Measurements from ENCODE around the gene CCT6B. TPM values are rescaled to one million over a fixed set of nuclear protein-coding genes. Genes with fewer than 3 reads are reported as not detected.

The CCT6B gene
- polyA plus RNA-seq, 1 donor from 2014 or later, result 2.1 TPM

DNA sequence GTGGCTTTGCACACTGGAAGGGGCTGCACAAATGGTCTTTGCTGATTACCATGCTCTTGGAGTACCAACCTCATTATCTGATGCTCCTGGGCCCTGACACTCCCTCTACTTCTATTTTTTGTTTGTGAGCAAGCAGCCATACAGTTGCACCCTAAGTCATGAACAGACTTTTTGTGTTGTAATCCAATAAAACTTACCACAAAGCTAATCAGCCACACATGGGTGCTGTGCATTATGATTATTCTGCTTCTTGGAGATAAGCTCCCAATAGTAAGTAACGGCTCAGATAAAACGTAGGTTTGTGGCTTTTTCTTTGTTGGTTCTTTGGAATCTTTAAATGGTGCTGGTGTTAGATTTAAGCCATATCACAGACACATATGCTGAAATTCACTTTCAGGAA, 76.2 kb downstream of the CCT6B start:
- no peak for TF ChIP-seq MXI1 (conservative IDR thresholded peaks at IDR 0.05; ENCODE audit: poor library complexity, severe bottlenecking)
- no peak for TF ChIP-seq SMC3 (conservative IDR thresholded peaks at IDR 0.05; ENCODE audit: poor library complexity)
- no peak for TF ChIP-seq RAD21 (conservative IDR thresholded peaks at IDR 0.05)
- TF ChIP-seq TAF1 (IDR thresholded peaks at IDR 0.05; ENCODE audit: low read depth), result no peak
- no peak for TF ChIP-seq POLR2AphosphoS5 (IDR thresholded peaks at IDR 0.05)
- TF ChIP-seq EZH2 (IDR thresholded peaks at IDR 0.05; ENCODE audit: borderline replicate concordance, insufficient read depth, low read length, poor library complexity, severe bottlenecking), result no peak
- H3K79me2 ChIP-seq (replicated peaks; ENCODE audit: insufficient read depth, low read length), result no peaks in the 10 kb centered on the region
- no peaks in the 10 kb centered on the region for H3K9me3 ChIP-seq (ENCODE audit: low read length)
- no peak overlapping the region for H3K9ac ChIP-seq (ENCODE audit: low read length)
- H3K27ac ChIP-seq (ENCODE audit: low read length), result no peak overlapping the region
- H3K4me2 ChIP-seq (ENCODE audit: low read length), result no peak overlapping the region
- H4K20me1 ChIP-seq (ENCODE audit: insufficient read depth), result no peaks in the 10 kb centered on the region
- H3K36me3 ChIP-seq (ENCODE audit: insufficient read depth, low read length), result no peaks in the 10 kb centered on the region
- H3K27me3 ChIP-seq (ENCODE audit: insufficient read depth, low read depth, low read length), result no peaks in the 10 kb centered on the region
- H3F3A ChIP-seq (ENCODE audit: insufficient read depth, low read length, poor library complexity, severe bottlenecking), result no peaks in the 10 kb centered on the region
- no peak overlapping the region for H2AFZ ChIP-seq (ENCODE audit: low read depth, low read length)
- no peaks in the 10 kb centered on the region for H3K9me2 ChIP-seq (ENCODE audit: insufficient read depth, low read length)
- no peak overlapping the region for H3K4me3 ChIP-seq (ENCODE audit: low read length)

DNA sequence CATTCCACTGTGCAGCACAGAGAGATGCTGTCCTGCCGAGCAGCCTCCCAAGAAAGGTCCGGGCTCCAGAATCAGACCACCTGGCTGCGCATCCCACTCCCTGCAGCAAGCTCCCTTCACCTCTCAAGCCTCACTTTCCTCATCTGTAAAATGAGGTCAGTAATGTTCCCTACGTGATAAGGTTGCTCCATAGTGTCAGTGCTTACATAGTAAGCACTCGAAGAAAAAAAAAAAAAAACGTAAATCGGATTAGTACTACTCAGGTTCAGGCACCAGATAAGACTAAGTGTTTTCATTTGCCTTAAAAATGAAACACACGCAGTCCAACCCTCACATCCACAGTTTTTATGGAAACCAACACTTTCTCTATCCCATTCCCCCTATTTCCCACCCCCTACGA, 76.7 kb downstream of the CCT6B start:
- H2AFZ ChIP-seq (ENCODE audit: low read depth, low read length), result no peak overlapping the region
- H3K9me3 ChIP-seq (ENCODE audit: low read length), result no peaks in the 10 kb centered on the region
- H3K27me3 ChIP-seq (ENCODE audit: insufficient read depth, low read depth, low read length), result no peaks in the 10 kb centered on the region
- no peaks in the 10 kb centered on the region for H3K36me3 ChIP-seq (ENCODE audit: insufficient read depth, low read length)
- H3K4me3 ChIP-seq (ENCODE audit: low read length), result no peak overlapping the region
- no peak overlapping the region for H3K4me2 ChIP-seq (ENCODE audit: low read length)
- no peaks in the 10 kb centered on the region for H3F3A ChIP-seq (ENCODE audit: insufficient read depth, low read length, poor library complexity, severe bottlenecking)
- no peak for TF ChIP-seq SMC3 (conservative IDR thresholded peaks at IDR 0.05; ENCODE audit: poor library complexity)
- TF ChIP-seq EP300 (conservative IDR thresholded peaks at IDR 0.05; ENCODE audit: poor library complexity, severe bottlenecking), result no peak
- TF ChIP-seq, protein P1, sequence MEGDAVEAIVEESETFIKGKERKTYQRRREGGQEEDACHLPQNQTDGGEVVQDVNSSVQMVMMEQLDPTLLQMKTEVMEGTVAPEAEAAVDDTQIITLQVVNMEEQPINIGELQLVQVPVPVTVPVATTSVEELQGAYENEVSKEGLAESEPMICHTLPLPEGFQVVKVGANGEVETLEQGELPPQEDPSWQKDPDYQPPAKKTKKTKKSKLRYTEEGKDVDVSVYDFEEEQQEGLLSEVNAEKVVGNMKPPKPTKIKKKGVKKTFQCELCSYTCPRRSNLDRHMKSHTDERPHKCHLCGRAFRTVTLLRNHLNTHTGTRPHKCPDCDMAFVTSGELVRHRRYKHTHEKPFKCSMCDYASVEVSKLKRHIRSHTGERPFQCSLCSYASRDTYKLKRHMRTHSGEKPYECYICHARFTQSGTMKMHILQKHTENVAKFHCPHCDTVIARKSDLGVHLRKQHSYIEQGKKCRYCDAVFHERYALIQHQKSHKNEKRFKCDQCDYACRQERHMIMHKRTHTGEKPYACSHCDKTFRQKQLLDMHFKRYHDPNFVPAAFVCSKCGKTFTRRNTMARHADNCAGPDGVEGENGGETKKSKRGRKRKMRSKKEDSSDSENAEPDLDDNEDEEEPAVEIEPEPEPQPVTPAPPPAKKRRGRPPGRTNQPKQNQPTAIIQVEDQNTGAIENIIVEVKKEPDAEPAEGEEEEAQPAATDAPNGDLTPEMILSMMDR (IDR thresholded peaks at IDR 0.05; ENCODE audit: poor library complexity, severe bottlenecking), result no peak
- TF ChIP-seq POLR2AphosphoS5 (IDR thresholded peaks at IDR 0.05), result no peak
- TF ChIP-seq, protein P2, sequence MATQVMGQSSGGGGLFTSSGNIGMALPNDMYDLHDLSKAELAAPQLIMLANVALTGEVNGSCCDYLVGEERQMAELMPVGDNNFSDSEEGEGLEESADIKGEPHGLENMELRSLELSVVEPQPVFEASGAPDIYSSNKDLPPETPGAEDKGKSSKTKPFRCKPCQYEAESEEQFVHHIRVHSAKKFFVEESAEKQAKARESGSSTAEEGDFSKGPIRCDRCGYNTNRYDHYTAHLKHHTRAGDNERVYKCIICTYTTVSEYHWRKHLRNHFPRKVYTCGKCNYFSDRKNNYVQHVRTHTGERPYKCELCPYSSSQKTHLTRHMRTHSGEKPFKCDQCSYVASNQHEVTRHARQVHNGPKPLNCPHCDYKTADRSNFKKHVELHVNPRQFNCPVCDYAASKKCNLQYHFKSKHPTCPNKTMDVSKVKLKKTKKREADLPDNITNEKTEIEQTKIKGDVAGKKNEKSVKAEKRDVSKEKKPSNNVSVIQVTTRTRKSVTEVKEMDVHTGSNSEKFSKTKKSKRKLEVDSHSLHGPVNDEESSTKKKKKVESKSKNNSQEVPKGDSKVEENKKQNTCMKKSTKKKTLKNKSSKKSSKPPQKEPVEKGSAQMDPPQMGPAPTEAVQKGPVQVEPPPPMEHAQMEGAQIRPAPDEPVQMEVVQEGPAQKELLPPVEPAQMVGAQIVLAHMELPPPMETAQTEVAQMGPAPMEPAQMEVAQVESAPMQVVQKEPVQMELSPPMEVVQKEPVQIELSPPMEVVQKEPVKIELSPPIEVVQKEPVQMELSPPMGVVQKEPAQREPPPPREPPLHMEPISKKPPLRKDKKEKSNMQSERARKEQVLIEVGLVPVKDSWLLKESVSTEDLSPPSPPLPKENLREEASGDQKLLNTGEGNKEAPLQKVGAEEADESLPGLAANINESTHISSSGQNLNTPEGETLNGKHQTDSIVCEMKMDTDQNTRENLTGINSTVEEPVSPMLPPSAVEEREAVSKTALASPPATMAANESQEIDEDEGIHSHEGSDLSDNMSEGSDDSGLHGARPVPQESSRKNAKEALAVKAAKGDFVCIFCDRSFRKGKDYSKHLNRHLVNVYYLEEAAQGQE (IDR thresholded peaks at IDR 0.05; ENCODE audit: borderline replicate concordance), result no peak
- TF ChIP-seq MXI1 (conservative IDR thresholded peaks at IDR 0.05; ENCODE audit: poor library complexity, severe bottlenecking), result no peak
- no peak for TF ChIP-seq TAF1 (IDR thresholded peaks at IDR 0.05; ENCODE audit: low read depth)
- TF ChIP-seq RAD21 (conservative IDR thresholded peaks at IDR 0.05), result no peak
- no peak for TF ChIP-seq EZH2 (IDR thresholded peaks at IDR 0.05; ENCODE audit: borderline replicate concordance, insufficient read depth, low read length, poor library complexity, severe bottlenecking)
- H4K20me1 ChIP-seq (ENCODE audit: insufficient read depth), result no peaks in the 10 kb centered on the region
- H3K9me2 ChIP-seq (ENCODE audit: insufficient read depth, low read length), result no peaks in the 10 kb centered on the region
- no peak overlapping the region for H3K9ac ChIP-seq (ENCODE audit: low read length)
- no peak overlapping the region for H3K27ac ChIP-seq (ENCODE audit: low read length)
- no peaks in the 10 kb centered on the region for H3K79me2 ChIP-seq (replicated peaks; ENCODE audit: insufficient read depth, low read length)
